Lower leg skin (tissue), 3 donors: Measurements from ENCODE around the gene ERH.

ENCODE experiments used
- POLR2A ChIP-seq, 2 donors: fragments of 450-650 bp; IDR thresholded peaks; one replicate each; pipeline ENCODE4 v1.6.1; 2016 to 2017; ENCODE audit warnings: antibody characterized with exemption in 2 of 2, mild to moderate bottlenecking in 1 of 2, moderate library complexity in 1 of 2
- TF ChIP-seq, protein P1 (sequence below), 3 donors: fragments of 450-650 bp; IDR thresholded peaks; one replicate each; pipeline ENCODE4 v1.5.1; 2016; ENCODE audit warnings: antibody characterized with exemption in 3 of 3, mild to moderate bottlenecking in 3 of 3, moderate library complexity in 2 of 3

DNA sequence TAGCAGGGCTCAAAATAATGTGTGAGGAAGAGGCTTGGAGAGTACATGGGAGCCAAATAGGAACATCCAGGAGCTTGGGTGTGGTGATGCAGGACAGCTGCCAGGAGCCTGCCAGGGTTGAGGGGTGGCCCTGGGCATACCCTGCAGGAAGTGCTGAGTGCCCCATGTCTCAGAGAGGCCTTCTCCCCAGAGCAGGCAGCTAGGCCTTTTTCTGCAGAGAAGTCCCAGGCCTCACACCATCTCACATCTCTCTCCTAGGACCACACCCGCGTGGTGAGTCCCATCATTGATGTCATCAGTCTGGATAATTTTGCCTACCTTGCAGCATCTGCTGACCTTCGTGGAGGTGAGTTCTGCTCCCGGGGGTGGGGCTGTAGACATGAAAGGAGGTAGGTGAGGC, 66.9 kb downstream of the ERH start:
- TF ChIP-seq, protein P1, sequence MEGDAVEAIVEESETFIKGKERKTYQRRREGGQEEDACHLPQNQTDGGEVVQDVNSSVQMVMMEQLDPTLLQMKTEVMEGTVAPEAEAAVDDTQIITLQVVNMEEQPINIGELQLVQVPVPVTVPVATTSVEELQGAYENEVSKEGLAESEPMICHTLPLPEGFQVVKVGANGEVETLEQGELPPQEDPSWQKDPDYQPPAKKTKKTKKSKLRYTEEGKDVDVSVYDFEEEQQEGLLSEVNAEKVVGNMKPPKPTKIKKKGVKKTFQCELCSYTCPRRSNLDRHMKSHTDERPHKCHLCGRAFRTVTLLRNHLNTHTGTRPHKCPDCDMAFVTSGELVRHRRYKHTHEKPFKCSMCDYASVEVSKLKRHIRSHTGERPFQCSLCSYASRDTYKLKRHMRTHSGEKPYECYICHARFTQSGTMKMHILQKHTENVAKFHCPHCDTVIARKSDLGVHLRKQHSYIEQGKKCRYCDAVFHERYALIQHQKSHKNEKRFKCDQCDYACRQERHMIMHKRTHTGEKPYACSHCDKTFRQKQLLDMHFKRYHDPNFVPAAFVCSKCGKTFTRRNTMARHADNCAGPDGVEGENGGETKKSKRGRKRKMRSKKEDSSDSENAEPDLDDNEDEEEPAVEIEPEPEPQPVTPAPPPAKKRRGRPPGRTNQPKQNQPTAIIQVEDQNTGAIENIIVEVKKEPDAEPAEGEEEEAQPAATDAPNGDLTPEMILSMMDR (IDR thresholded peaks at IDR 0.05), result no peak
- TF ChIP-seq POLR2A (IDR thresholded peaks at IDR 0.05), result no peak
